M059J (cell line): Measurements from ENCODE around the gene SLX9. TPM values are rescaled to one million over a fixed set of nuclear protein-coding genes. Genes with fewer than 3 reads are reported as not detected.

ENCODE experiments used
- DNase-seq: peaks from one replicate; pipeline ENCODE4 v3.0.0-alpha.2; 2012; ENCODE audit warnings: low read depth
- total RNA-seq: library from RNA; depleted of rRNA; stranded (reverse); fragments of >200 nt; shearing (Covaris generic); gene quantifications from 2 replicates; pipeline ENCODE4 v1.2.3, GENCODE V29; 2014

SLX9 gene
- total RNA-seq, 1 experiment from 2014 or later: 23.4 TPM

GRCh38 chr21:44930543-44930981, 9.3 kb upstream of the SLX9 start:
- no peak for DNase-seq

GRCh38 chr21:44931137-44931500, 8.7 kb upstream of the SLX9 start:
- DNase-seq: no peak

- DNase-seq: no peak
Observed at GRCh38 chr21:44931501-44932407, 8.1 kb upstream of the SLX9 start.

GRCh38 chr21:44932408-44933181, 7.2 kb upstream of the SLX9 start:
- DNase-seq: no peak

- DNase-seq: no peak
Observed at GRCh38 chr21:44933199-44933917, 6.5 kb upstream of the SLX9 start.

- no peak for DNase-seq
Observed at GRCh38 chr21:44933918-44934260, 5.9 kb upstream of the SLX9 start.

GRCh38 chr21:44934276-44934675, 5.6 kb upstream of the SLX9 start:
- no peak for DNase-seq

GRCh38 chr21:44934797-44935532, 4.9 kb upstream of the SLX9 start:
- no peak for DNase-seq

- DNase-seq: no peak
Observed at GRCh38 chr21:44935533-44935927, 4.3 kb upstream of the SLX9 start.

- DNase-seq: no peak
Observed at GRCh38 chr21:44938772-44939531, 877 bp upstream of the SLX9 start.

GRCh38 chr21:44940116-44940631, 345 bp downstream of the SLX9 start:
- peak; percentile 26 for DNase-seq

- DNase-seq: no peak
Observed at GRCh38 chr21:44941567-44941966, 1.7 kb downstream of the SLX9 start.

GRCh38 chr21:44942566-44942965, 2.7 kb downstream of the SLX9 start:
- no peak for DNase-seq

GRCh38 chr21:44943005-44943685, 3.3 kb downstream of the SLX9 start:
- no peak for DNase-seq

GRCh38 chr21:44943686-44944550, 4.1 kb downstream of the SLX9 start:
- DNase-seq: no peak

GRCh38 chr21:44944596-44944995, 4.8 kb downstream of the SLX9 start:
- no peak for DNase-seq

GRCh38 chr21:44946254-44947041, 6.6 kb downstream of the SLX9 start:
- DNase-seq: no peak
